WTC11 (cell line): Measurements from ENCODE around the gene SH3D21. TPM values are rescaled to one million over a fixed set of nuclear protein-coding genes. Genes with fewer than 3 reads are reported as not detected.

Experiments
- ATAC-seq: fragments of 200-7000 bp; cut with Tn5 transposase; 2 replicates; pipeline ENCODE4 v1.10.0; 2021; ENCODE audit warnings: mild to moderate bottlenecking, moderate library complexity
- CTCF ChIA-PET: fragments of 300-600 bp; sonication (Branson Sonifier 250); formaldehyde crosslinking; loops from one replicate; lab custom pipeline; 2021; ENCODE audit warnings: antibody characterized with exemption; lab: Charles Lee
- POLR2A ChIA-PET: fragments of 350-600 bp; sonication (Branson Sonifier 250); formaldehyde crosslinking; loops from one replicate; lab custom pipeline; 2021; ENCODE audit warnings: antibody characterized with exemption; lab: Charles Lee
- DNase-seq: peaks from one replicate; pipeline ENCODE4 v3.0.0; 2021; ENCODE audit warnings: low spot score
- H3K27ac Mint-ChIP-seq: 2 replicates; pipeline ENCODE4 v1.8.0; 2021; ENCODE audit warnings: mixed read lengths
- H3K27me3 Mint-ChIP-seq: 2 replicates; pipeline ENCODE4 v1.8.0; 2021; ENCODE audit warnings: low read depth, mild to moderate bottlenecking, moderate library complexity, mixed read lengths
- H3K36me3 Mint-ChIP-seq: 2 replicates; pipeline ENCODE4 v1.8.0; 2021; ENCODE audit warnings: mixed read lengths
- H3K4me1 Mint-ChIP-seq: 2 replicates; pipeline ENCODE4 v1.8.0; 2022; ENCODE audit warnings: mixed read lengths
- H3K4me3 Mint-ChIP-seq: 2 replicates; pipeline ENCODE4 v1.8.0; 2021; ENCODE audit warnings: mild to moderate bottlenecking, moderate library complexity, mixed read lengths
- H3K9me3 Mint-ChIP-seq: 2 replicates; pipeline ENCODE4 v1.8.0; 2021; ENCODE audit warnings: mixed read lengths
- GTF2I ChIP-seq: fragments of 250-450 bp; sonication (Bioruptor Pico); conservative IDR thresholded peaks from 2 replicates; pipeline ENCODE4 v1.4.0; 2021; ENCODE audit warnings: mild to moderate bottlenecking
- JAZF1 ChIP-seq: fragments of 250-450 bp; sonication (Bioruptor Pico); IDR thresholded peaks from 2 replicates; pipeline ENCODE4 v1.9.0; 2021; ENCODE audit warnings: moderate library complexity, mild to moderate bottlenecking, inconsistent platforms
- JUN ChIP-seq: sonication (generic); formaldehyde crosslinking; IDR thresholded peaks from 2 replicates; pipeline ENCODE4 v1.8.0; 2023; ENCODE audit warnings: mild to moderate bottlenecking, missing genetic modification reagents
- PRRX2 ChIP-seq: fragments of 250-450 bp; sonication (Bioruptor Pico); IDR thresholded peaks from 2 replicates; pipeline ENCODE4 v1.8.0; 2021; ENCODE audit warnings: mild to moderate bottlenecking
- RORB ChIP-seq: fragments of 250-450 bp; sonication (Bioruptor Pico); IDR thresholded peaks from 2 replicates; pipeline ENCODE4 v1.9.0; 2021; ENCODE audit warnings: mild to moderate bottlenecking
- SP1 ChIP-seq: sonication (generic); formaldehyde crosslinking; conservative IDR thresholded peaks from 2 replicates; pipeline ENCODE4 v1.8.1; 2022; ENCODE audit warnings: missing genetic modification reagents
- TCF7 ChIP-seq: sonication (generic); formaldehyde crosslinking; IDR thresholded peaks from 2 replicates; pipeline ENCODE4 v1.8.0; 2022; ENCODE audit warnings: mild to moderate bottlenecking, low read depth, missing genetic modification reagents, moderate library complexity
- TP53 ChIP-seq: sonication (generic); formaldehyde crosslinking; IDR thresholded peaks from 2 replicates; pipeline ENCODE4 v1.8.1; 2023; ENCODE audit warnings: mild to moderate bottlenecking, missing genetic modification reagents
- ZBTB21 ChIP-seq: sonication (generic); formaldehyde crosslinking; IDR thresholded peaks from 2 replicates; pipeline ENCODE4 v1.8.1; 2023; ENCODE audit warnings: mild to moderate bottlenecking, missing genetic modification reagents, borderline replicate concordance
- ZNF263 ChIP-seq: sonication (generic); formaldehyde crosslinking; IDR thresholded peaks from 2 replicates; pipeline ENCODE4 v1.8.1; 2022; ENCODE audit warnings: low read depth, mild to moderate bottlenecking, moderate library complexity, missing genetic modification reagents
- ZNF317 ChIP-seq: sonication (generic); formaldehyde crosslinking; IDR thresholded peaks from 2 replicates; pipeline ENCODE4 v1.8.1; 2023; ENCODE audit warnings: low read depth, mild to moderate bottlenecking, moderate library complexity, missing genetic modification reagents, borderline replicate concordance
- ZNF512 ChIP-seq: sonication (generic); formaldehyde crosslinking; IDR thresholded peaks from 2 replicates; pipeline ENCODE4 v1.8.1; 2022; ENCODE audit warnings: missing genetic modification reagents, borderline replicate concordance
- ZNF532 ChIP-seq: fragments of 250-450 bp; sonication (Bioruptor Pico); IDR thresholded peaks from 2 replicates; pipeline ENCODE4 v1.9.0; 2021; ENCODE audit warnings: mild to moderate bottlenecking, borderline replicate concordance
- total RNA-seq: library from RNA; stranded (reverse); gene quantifications from 3 replicates; pipeline ENCODE4 v1.2.3, GENCODE V29; 2021
- TF ChIP-seq, protein P1 (sequence below): fragments of 250-450 bp; sonication (Bioruptor Pico); conservative IDR thresholded peaks from 2 replicates; pipeline ENCODE4 v1.9.0; 2021; ENCODE audit warnings: mild to moderate bottlenecking
- TF ChIP-seq, protein P2 (sequence below): fragments of 250-450 bp; sonication (Bioruptor Pico); IDR thresholded peaks from 2 replicates; pipeline ENCODE4 v1.9.0; 2021; ENCODE audit warnings: mild to moderate bottlenecking
- TF ChIP-seq, protein P3 (sequence below): sonication (generic); formaldehyde crosslinking; IDR thresholded peaks from 2 replicates; pipeline ENCODE4 v1.8.1; 2023; ENCODE audit warnings: mild to moderate bottlenecking, missing genetic modification reagents, moderate library complexity
- TF ChIP-seq, protein P4 (sequence below): fragments of 250-450 bp; sonication (Bioruptor Pico); IDR thresholded peaks from 2 replicates; pipeline ENCODE4 v1.9.0; 2021; ENCODE audit warnings: mild to moderate bottlenecking

Gene SH3D21
- total RNA-seq, 1 experiment from 2014 or later, result 22.1 TPM

DNA sequence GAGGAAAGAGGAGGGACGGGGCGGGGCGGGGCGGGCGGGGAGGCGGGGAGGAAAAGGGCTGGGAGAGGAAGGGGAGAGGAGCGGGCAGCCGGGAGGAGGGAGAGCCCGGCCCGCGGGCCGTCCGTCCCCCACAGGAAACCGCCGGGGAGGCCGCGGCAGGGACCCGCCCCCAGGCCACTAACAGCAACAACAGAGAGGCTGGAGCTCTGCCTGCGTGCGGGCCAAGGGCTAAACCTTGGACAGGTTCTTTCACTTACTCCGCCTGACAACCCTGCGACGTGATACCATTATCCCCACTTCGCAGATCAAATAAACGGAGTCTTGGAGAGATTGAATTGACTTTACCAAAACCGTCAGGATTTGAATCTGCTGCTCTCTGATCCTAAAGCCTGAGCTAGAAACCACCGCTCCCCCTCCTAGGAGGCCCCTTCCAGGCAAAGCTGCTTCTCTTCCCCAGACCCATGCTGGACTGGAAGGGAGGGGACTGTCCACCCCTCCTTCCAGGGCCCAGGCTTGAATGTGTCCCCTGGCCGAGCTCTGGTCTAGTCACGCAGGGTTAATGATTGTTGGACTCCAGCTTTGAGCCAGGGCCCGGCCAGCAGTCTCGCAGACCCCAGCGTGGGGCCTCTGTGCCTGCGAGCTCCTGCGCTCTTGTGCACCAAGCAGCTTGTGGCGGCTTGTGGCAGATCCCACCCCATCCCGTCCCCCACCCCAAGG is 17.6 kb downstream of the SH3D21 start, which contains the start of gene EVA1B (continued):
- TF ChIP-seq GTF2I (CRISPR knock-in tag) (peak; percentile 81), ZNF263 (CRISPR knock-in tag) (peak; percentile 74), ZNF532 (CRISPR knock-in tag) (no peak), TCF7 (CRISPR knock-in tag) (0 out of 2 replicates have a peak, but pooled peaks have one; percentile 38), ZNF512 (CRISPR knock-in tag) (0 out of 2 replicates have a peak, but pooled peaks have one; percentile 31)

GRCh38 chr1:36324353-36324703 is 18.2 kb downstream of the SH3D21 start:
- POLR2A ChIA-PET, result interaction anchor here (1.3 to 7.3 kb wide), 5 partner anchors 18 to 76 kb away, joined by 3 to 77 read pairs (median 7); partner anchors contain the start of gene SH3D21
- peak overlapping the region; percentile 9; the same call in 1 of the 2 replicates for H3K27ac Mint-ChIP-seq
- H3K4me1 Mint-ChIP-seq, result peaks cover 26% of the 10 kb centered on the region
- CTCF ChIA-PET, result interaction anchor here (0.9 to 4.8 kb wide), 11 partner anchors 18 to 227 kb away, joined by 3 to 32 read pairs (median 5); partner anchors contain the start of genes SH3D21 and TRAPPC3
- no peaks in the 10 kb centered on the region for H3K36me3 Mint-ChIP-seq
- peaks cover 10% of the 10 kb centered on the region for H3K27me3 Mint-ChIP-seq
- H3K4me3 Mint-ChIP-seq, result peak overlapping the region; percentile 76
- TF ChIP-seq ZNF317 (CRISPR knock-in tag) (no peak), TP53 (CRISPR knock-in tag) (no peak), SP1 (0 out of 2 replicates have a peak, but pooled peaks have one; percentile 2), JAZF1 (no peak), JUN (CRISPR knock-in tag) (no peak), RORB (CRISPR knock-in tag) (no peak)
- TF ChIP-seq, protein P1, sequence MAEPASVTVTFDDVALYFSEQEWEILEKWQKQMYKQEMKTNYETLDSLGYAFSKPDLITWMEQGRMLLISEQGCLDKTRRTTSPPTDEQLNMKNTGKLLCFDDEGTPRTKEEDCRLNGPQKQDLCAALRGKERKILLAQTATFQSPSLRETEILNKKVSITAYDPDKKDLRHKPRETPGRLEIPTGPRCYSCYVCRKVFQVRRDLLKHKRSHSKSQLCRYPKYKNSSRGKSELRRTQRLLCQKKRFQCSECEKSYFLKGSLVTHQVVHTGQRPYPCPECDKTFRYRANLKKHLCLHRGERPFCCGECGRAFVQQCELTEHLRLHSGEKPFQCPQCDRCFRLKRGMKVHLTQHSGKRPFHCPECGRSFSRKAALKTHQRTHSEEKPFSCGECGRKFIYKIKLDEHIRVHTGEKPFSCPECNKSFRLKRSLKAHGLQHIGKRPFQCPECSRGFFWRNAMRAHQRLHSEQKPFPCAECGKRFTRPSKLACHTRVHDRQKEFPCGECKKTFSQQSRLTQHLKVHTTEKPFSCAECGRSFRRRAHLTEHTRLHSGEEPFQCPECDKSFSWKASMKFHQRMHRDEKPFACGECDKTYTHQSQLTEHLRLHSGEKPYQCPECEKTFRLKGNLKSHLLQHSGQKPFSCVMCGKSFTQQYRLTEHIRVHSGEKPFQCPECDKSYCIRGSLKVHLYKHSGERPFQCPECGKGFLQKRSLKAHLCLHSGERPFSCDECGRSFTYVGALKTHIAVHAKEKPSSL (CRISPR knock-in tag), result no peak
- TF ChIP-seq, all 79 proteins: peak for 1
- ATAC-seq (no peak), DNase-seq (no peak)
- H3K9me3 Mint-ChIP-seq, result no peaks in the 10 kb centered on the region

GRCh38 chr1:36326499-36326898 is 20.3 kb downstream of the SH3D21 start:
- H3K4me1 Mint-ChIP-seq, result peaks cover 21% of the 10 kb centered on the region
- CTCF ChIA-PET, result interaction anchor here (1.5 kb wide), 1 partner anchor 43 kb away, joined by 4 read pairs; no protein-coding TSS in a partner anchor
- TF ChIP-seq, protein P2, sequence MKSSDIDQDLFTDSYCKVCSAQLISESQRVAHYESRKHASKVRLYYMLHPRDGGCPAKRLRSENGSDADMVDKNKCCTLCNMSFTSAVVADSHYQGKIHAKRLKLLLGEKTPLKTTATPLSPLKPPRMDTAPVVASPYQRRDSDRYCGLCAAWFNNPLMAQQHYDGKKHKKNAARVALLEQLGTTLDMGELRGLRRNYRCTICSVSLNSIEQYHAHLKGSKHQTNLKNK (CRISPR knock-in tag), result no peak
- no peak for TF ChIP-seq PRRX2 (CRISPR knock-in tag)
- TF ChIP-seq, protein P3, sequence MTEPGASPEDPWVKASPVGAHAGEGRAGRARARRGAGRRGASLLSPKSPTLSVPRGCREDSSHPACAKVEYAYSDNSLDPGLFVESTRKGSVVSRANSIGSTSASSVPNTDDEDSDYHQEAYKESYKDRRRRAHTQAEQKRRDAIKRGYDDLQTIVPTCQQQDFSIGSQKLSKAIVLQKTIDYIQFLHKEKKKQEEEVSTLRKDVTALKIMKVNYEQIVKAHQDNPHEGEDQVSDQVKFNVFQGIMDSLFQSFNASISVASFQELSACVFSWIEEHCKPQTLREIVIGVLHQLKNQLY (CRISPR knock-in tag), result no peak
- no peak for TF ChIP-seq ZBTB21 (CRISPR knock-in tag)
- TF ChIP-seq, protein P4, sequence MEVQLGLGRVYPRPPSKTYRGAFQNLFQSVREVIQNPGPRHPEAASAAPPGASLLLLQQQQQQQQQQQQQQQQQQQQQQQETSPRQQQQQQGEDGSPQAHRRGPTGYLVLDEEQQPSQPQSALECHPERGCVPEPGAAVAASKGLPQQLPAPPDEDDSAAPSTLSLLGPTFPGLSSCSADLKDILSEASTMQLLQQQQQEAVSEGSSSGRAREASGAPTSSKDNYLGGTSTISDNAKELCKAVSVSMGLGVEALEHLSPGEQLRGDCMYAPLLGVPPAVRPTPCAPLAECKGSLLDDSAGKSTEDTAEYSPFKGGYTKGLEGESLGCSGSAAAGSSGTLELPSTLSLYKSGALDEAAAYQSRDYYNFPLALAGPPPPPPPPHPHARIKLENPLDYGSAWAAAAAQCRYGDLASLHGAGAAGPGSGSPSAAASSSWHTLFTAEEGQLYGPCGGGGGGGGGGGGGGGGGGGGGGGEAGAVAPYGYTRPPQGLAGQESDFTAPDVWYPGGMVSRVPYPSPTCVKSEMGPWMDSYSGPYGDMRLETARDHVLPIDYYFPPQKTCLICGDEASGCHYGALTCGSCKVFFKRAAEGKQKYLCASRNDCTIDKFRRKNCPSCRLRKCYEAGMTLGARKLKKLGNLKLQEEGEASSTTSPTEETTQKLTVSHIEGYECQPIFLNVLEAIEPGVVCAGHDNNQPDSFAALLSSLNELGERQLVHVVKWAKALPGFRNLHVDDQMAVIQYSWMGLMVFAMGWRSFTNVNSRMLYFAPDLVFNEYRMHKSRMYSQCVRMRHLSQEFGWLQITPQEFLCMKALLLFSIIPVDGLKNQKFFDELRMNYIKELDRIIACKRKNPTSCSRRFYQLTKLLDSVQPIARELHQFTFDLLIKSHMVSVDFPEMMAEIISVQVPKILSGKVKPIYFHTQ (CRISPR knock-in tag), result no peak
- no peak for TF ChIP-seq ZNF317 (CRISPR knock-in tag)
- no peak for TF ChIP-seq JUN (CRISPR knock-in tag)

More at GRCh38 chr1:36326499-36326898, 20.3 kb downstream of the SH3D21 start:
- Mint-ChIP-seq H3K36me3 (no peaks in the 10 kb centered on the region), H3K27me3 (peaks cover 10% of the 10 kb centered on the region), H3K4me3 (no peak overlapping the region), H3K27ac (no peak overlapping the region), H3K9me3 (no peaks in the 10 kb centered on the region)
- no peak for ATAC-seq
- POLR2A ChIA-PET, result no interaction called here
- no peak for DNase-seq
